OCI-LY7 (cell line): Measurements from ENCODE around the gene DIAPH3.

ENCODE experiments used
- EZH2phosphoT487 ChIP-seq: fragments of 200-600 bp; sonication (generic); IDR thresholded peaks from 2 replicates; pipeline ENCODE4 v1.6.1; 2018; ENCODE audit warnings: low read depth, borderline replicate concordance, mild to moderate bottlenecking, mixed run types, antibody characterized with exemption, low read length, moderate library complexity, mixed read lengths
- TF ChIP-seq, protein P1 (sequence below): fragments of 200-600 bp; sonication (generic); conservative IDR thresholded peaks from 2 replicates; pipeline ENCODE4 v1.5.1; 2014; ENCODE audit warnings: mild to moderate bottlenecking, antibody characterized with exemption, low read length, moderate library complexity, mixed read lengths

DNA sequence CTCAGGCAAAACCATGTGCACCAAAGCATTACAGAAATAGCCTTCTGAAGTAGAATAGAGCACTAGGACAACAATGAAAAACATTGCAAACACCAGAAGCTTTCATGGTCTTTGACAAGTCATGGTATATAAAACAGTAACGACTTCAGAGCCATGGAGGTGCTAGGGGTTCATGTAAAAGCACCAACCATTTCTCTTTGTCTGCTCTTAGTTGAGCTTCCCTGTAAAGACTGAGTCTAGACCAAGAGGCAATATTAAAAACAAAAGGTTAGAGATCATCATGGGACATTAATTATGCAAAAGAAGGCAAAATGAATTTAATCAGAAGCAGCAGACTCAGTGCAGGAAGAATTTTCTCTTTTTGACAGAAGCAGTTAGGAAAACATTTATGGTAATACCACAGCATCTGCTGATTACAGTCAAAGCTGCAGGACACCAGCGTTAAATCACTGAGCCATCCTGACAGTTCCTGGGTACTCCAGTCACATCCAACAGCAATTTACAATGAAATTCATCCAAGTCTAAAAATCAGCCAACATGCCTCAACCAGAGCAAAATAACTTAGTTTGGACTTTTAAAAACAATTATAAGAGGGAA is 476.8 kb downstream of the DIAPH3 start:
- TF ChIP-seq, protein P1, sequence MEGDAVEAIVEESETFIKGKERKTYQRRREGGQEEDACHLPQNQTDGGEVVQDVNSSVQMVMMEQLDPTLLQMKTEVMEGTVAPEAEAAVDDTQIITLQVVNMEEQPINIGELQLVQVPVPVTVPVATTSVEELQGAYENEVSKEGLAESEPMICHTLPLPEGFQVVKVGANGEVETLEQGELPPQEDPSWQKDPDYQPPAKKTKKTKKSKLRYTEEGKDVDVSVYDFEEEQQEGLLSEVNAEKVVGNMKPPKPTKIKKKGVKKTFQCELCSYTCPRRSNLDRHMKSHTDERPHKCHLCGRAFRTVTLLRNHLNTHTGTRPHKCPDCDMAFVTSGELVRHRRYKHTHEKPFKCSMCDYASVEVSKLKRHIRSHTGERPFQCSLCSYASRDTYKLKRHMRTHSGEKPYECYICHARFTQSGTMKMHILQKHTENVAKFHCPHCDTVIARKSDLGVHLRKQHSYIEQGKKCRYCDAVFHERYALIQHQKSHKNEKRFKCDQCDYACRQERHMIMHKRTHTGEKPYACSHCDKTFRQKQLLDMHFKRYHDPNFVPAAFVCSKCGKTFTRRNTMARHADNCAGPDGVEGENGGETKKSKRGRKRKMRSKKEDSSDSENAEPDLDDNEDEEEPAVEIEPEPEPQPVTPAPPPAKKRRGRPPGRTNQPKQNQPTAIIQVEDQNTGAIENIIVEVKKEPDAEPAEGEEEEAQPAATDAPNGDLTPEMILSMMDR, result no peak
- no peak for TF ChIP-seq EZH2phosphoT487
